Measurements from ENCODE around the gene ETF1.
"Not testable (repeated sequence)": the region's sequence is repeated elsewhere in the genome, so short reads cannot be mapped to it uniquely, and the experiment has no call there.

Gene ETF1

DNA sequence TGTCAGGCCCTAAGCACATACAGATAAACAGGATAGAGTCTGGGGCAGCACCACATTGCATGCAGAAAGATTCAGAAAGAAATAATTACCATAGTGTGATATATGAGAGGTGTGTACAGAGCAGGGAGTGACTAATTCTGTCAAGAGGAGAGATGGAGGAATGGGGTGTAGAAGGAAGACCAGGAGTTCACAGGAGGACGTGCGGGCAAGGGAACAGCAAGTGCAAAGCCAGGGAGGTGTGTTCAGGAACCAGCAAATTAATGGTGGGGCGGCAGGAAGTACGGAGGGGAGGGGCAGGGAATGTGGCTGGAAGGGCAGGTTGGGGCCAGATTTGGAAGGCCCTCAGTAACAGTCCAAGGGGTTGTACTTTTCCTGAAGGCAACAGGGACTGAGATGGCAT, 60.4 kb downstream of the ETF1 start:
- DNase-seq: no peak

DNA sequence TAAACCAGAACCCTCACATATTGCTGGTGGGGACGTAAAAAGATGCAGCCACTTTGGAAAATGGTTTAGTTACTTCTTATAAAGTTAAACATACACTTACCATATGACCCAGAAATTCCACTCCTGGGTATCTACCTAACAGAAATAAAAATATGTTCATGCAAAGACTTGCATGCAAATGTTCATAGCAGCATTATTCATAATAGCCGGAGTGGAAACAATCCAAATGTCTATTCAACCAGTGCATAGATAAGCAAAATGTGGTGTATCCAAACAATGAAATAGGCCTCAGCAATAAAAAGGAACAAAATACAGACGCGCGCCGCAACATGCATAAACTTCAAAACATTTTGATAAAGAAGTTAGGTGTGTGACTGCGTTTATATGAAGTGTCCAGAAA, 66.1 kb downstream of the ETF1 start:
- no peak for DNase-seq

DNA sequence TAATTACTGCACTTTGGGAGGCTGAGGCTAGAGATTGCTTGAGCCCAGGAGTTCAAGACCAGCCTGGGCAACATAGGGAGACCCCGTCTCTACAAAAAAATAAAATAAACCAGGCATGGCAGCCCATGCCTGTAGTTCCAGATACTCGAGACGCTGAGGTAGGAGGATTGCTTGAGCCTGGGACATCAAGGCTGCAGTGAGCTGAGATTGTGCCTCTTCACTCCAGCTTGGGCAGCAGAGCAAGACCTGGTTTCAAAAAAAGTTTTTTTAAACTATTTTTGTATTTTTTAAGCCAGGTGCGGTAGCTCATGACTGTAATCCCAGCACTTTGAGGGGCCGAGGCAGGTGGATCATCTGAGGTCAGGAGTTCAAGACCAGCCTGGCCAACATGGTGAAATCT, 69.9 kb downstream of the ETF1 start:
- not testable (repeated sequence) for DNase-seq

DNA sequence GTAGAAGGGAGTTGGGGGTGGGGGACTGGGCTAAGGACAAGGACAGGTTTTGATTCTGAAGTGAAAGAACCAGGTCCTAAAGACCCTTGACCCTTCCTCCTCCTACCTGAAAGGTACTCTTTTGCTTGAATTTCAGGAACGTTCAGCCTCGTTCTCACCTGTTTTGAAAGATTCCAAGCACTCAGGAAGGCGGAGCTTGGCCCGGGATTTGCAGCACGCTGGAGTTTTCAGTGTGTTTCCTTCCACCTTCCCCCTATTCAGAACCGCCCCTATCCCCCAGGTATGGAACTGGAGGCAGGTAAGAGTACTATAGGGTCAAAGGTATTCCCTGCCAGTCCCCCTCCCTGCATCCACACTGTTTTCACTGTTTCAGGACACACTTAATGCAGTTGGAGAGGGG, 70.7 kb downstream of the ETF1 start:
- DNase-seq: no peak

DNA sequence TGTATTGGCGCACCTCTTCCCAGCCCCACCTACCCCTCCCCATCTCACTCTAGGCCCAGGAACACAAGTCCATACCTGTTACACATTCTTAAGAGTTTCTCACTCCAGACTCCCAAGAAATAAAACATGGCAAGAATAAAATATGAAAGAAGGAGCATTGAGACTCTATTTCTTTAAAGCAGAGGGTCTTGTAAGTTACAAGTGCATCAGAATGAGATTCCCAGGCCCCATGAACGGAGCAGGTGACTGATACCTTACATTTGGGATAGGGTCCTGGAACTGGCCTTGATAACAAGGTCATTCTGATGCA, 72.0 kb downstream of the ETF1 start:
- no peak for DNase-seq

DNA sequence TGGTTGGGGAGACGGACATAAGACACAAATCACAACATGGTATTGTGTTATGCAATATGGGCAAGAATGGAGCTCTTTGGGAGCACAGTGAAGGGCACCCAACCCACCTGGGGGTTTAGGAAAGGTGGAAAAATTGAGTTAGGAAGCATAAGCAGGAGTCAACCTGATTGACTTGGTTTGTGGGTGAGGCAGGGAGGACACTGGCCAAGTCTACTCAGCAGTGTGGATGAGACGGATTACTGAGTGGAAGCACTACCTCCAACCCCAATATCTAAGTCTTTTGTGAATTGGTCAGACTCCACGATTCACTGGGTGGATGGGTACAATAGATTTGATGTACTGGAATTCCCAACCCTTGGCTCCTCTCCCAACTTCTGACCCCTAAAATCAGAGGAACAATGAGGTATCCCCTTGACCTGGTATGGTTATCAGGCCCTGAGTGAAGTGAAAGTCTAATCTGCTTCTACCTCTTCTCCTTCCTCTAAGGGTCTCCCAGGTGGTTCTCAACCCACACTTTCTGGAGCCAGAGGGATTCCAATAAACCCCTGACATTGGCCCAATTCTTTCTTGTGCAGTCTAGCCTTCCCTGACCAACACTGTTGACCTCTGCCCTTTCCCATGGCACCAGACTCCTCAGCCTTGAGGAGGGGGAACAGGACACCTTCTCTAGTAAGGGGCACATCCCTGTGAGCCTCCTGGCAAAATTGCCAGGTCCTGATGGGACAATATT, 72.5 kb downstream of the ETF1 start:
- DNase-seq: no peak

DNA sequence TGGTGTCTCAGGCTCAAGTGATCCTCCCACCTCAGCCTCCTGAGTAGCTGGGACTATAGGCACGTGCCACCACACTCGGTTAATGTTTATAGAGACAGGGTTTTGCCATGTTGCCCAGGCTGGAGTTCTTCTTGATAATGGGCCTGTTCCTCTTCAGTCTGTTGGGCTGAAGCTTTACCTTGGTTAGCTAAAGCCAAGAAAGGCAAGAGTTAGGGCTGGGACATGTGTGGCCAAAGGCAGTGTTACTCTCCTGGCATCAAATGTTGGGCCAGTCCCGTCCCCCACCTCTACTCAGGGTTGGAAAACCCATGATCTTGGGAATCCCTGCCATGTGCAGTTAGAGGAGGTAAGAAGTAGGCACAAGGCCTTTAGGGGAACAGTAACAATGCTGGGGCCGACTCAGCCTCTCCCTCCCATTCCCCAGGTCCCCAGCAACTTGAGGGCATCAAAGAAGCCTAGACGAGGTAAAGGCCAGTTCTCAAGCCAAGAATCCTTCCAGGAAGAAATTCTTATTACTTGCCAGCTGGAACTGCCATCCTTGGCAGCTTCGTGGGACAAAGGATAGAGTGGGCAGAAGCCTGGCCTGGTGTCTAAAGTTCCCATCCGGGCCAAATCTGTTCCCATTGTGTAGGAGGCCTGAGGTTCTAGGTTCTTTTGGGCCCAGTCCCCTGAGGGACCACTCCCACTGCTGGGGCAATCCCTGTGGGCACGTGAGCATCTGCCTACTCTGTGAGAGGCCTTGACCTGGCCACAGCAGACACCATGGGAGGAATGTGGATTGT, 73.3 kb downstream of the ETF1 start:
- DNase-seq: no peak

DNA sequence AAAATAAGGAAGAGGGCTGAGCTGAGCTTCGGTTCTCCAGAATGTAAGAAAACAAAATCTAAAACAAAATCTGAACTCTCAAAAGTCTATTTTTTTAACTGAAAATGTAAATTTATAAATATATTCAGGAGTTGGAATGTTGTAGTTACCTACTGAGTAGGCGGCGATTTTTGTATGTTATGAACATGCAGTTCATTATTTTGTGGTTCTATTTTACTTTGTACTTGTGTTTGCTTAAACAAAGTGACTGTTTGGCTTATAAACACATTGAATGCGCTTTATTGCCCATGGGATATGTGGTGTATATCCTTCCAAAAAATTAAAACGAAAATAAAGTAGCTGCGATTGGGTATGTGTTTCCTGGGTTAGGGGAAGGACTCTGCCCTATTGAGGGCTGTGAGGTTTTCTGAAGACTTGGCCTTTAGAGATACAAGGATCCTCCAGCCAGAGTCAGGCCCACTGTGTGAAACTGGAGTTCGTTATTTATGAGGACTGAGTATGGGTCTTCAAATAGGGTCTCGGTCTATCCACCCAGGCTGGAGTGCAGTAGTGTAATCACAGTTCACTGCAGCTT, 74.0 kb downstream of the ETF1 start:
- no peak for DNase-seq

DNA sequence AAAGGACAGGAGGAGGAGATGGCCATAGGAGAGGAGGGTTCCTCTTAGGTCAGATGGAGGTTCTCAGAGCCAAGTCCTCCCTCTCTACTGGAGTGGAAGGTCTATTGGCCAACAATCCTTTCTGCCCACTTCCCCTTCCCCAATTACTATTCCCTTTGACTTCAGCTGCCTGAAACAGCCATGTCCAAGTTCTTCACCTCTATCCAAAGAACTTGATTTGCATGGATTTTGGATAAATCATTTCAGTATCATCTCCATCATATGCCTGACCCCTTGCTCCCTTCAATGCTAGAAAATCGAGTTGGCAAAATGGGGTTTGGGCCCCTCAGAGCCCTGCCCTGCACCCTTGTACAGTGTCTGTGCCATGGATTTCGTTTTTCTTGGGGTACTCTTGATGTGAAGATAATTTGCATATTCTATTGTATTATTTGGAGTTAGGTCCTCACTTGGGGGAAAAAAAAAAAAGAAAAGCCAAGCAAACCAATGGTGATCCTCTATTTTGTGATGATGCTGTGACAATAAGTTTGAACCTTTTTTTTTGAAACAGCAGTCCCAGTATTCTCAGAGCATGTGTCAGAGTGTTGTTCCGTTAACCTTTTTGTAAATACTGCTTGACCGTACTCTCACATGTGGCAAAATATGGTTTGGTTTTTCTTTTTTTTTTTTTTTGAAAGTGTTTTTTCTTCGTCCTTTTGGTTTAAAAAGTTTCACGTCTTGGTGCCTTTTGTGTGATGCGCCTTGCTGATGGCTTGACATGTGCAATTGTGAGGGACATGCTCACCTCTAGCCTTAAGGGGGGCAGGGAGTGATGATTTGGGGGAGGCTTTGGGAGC, 74.7 kb downstream of the ETF1 start:
- DNase-seq: no peak

DNA sequence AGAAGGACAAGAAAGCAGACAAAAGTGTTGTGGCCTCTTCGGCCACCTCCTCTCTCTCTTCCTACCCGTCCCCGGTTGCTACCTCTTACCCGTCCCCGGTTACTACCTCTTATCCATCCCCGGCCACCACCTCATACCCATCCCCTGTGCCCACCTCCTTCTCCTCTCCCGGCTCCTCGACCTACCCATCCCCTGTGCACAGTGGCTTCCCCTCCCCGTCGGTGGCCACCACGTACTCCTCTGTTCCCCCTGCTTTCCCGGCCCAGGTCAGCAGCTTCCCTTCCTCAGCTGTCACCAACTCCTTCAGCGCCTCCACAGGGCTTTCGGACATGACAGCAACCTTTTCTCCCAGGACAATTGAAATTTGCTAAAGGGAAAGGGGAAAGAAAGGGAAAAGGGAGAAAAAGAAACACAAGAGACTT, 75.3 kb downstream of the ETF1 start:
- no peak for DNase-seq

DNA sequence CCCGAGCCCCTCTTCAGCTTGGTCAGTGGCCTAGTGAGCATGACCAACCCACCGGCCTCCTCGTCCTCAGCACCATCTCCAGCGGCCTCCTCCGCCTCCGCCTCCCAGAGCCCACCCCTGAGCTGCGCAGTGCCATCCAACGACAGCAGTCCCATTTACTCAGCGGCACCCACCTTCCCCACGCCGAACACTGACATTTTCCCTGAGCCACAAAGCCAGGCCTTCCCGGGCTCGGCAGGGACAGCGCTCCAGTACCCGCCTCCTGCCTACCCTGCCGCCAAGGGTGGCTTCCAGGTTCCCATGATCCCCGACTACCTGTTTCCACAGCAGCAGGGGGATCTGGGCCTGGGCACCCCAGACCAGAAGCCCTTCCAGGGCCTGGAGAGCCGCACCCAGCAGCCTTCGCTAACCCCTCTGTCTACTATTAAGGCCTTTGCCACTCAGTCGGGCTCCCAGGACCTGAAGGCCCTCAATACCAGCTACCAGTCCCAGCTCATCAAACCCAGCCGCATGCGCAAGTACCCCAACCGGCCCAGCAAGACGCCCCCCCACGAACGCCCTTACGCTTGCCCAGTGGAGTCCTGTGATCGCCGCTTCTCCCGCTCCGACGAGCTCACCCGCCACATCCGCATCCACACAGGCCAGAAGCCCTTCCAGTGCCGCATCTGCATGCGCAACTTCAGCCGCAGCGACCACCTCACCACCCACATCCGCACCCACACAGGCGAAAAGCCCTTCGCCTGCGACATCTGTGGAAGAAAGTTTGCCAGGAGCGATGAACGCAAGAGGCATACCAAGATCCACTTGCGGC, 75.9 kb downstream of the ETF1 start:
- no peak for DNase-seq

DNA sequence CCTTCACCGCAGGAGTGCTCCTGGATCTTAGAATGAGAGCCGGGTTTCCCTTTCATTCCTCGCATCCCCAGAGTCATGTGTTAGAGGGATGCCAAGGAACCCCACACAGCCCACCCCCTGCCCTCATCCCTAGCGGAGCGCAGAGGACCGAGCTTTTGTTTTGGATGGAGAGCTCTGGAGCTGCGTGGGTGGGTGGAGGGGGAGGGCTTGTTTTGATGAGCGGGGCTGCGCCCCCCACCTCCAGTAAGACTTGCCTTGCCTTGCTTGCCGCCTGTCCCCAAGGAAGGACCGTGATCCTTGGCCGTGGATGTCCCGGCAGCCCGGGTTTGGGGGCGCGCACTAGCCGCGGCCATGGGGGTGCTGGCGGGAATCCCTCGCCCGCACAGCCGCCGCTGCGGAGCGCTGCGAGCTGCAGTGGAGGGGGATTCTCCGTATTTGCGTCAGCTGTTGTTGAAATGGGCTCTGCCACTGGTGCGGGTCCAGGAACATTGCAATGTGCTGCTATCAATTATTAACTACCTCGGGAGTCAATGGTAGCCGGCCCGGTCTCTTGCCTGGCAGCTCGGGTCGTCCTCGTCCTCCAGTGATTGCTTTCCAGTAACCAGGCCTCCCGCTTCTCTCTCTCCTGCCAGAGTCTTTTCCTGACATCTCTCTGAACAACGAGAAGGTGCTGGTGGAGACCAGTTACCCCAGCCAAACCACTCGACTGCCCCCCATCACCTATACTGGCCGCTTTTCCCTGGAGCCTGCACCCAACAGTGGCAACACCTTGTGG, 76.7 kb downstream of the ETF1 start:
- no peak for DNase-seq

DNA sequence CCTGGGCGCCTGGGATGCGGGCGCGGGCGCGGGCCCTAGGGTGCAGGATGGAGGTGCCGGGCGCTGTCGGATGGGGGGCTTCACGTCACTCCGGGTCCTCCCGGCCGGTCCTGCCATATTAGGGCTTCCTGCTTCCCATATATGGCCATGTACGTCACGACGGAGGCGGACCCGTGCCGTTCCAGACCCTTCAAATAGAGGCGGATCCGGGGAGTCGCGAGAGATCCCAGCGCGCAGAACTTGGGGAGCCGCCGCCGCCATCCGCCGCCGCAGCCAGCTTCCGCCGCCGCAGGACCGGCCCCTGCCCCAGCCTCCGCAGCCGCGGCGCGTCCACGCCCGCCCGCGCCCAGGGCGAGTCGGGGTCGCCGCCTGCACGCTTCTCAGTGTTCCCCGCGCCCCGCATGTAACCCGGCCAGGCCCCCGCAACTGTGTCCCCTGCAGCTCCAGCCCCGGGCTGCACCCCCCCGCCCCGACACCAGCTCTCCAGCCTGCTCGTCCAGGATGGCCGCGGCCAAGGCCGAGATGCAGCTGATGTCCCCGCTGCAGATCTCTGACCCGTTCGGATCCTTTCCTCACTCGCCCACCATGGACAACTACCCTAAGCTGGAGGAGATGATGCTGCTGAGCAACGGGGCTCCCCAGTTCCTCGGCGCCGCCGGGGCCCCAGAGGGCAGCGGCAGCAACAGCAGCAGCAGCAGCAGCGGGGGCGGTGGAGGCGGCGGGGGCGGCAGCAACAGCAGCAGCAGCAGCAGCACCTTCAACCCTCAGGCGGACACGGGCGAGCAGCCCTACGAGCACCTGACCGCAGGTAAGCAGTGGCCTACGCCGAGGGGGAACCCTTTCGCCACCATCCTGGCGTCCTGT, 77.5 kb downstream of the ETF1 start, which contains the start of gene EGR1:
Gene EGR1 (plus strand): TSS at position 219 of the 864 bp plus-strand sequence. CDS start 283 bp downstream, at position 502.
- peak; percentile 92 for DNase-seq

DNA sequence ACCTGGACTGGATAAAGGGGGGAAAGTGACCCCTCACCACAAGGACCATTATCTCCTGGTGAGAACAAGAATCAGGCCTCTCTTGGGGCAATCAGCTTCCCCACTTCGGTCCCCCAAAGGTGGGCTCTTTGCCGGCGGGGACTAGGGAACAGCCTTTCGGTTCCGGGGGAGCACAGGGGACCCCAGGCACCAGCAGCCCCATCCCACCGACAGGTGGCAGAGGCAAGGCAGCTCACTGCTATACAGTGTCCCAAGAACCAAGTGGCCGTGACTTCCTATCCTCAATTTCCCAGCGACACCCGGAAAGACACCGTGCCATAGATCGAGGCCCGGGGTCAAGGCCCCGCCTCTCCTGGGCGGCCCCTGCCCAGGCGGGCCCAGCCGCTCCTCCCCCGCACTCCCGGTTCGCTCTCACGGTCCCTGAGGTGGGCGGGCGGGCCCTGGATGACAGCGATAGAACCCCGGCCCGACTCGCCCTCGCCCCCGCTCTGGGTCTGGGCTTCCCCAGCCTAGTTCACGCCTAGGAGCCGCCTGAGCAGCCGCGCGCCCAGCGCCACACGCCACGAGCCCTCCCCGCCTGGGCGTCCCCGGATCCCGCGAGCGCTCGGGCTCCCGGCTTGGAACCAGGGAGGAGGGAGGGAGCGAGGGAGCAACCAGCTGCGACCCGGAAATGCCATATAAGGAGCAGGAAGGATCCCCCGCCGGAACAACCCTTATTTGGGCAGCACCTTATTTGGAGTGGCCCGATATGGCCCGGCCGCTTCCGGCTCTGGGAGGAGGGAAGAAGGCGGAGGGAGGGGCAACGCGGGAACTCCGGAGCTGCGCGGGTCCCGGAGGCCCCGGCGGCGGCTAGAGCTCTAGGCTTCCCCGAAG, 78.4 kb downstream of the ETF1 start:
- peak; percentile 94 for DNase-seq

DNA sequence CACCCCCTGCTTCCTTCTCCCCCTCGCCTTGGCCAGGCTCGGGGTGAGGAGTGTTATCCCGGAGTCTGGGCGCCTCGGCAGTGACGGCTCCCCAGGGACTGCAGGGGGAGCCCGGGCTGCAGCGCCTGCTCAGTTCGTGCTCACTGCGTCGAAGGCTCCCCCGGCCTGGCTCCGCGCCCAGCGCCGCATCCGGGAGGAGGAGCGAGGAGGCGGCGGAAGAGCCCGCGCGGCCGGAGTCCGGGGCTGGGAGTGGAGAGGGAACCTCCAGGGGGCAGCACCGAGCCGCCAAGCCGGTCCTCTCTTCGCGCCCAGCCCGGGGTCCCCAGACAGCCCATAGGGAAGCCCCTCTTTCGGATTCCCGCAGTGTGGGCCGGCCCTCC, 79.0 kb downstream of the ETF1 start:
- peak; percentile 86 for DNase-seq

DNA sequence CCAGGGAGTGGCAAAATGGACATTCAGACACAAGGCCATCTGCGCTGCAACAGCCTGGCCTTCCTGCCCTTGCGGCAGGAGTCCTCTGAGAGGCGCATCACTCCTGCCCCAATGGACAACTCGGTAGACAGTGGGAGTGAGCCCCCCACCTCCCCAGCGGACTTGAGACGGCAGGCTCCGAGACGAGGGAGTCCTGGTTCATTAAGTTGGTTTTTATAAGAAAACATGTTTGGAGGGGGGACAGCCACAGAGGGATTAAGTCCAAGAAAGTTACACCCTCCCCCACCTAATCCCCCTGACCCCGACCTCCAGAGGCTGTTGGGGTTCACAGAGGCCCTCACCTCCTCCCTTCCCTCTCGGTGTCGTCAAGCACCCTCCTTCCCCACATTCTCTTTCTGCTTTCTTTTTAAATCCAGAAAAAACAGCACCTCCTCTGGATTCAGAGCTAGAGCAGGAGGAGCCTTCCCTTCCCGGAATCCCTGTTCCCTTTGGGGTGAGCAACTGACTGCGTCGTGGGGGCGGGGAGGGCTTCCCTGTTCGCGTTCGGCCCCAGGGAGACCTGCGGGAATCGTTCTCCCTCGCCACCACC, 79.5 kb downstream of the ETF1 start:
- peak; percentile 59 for DNase-seq

DNA sequence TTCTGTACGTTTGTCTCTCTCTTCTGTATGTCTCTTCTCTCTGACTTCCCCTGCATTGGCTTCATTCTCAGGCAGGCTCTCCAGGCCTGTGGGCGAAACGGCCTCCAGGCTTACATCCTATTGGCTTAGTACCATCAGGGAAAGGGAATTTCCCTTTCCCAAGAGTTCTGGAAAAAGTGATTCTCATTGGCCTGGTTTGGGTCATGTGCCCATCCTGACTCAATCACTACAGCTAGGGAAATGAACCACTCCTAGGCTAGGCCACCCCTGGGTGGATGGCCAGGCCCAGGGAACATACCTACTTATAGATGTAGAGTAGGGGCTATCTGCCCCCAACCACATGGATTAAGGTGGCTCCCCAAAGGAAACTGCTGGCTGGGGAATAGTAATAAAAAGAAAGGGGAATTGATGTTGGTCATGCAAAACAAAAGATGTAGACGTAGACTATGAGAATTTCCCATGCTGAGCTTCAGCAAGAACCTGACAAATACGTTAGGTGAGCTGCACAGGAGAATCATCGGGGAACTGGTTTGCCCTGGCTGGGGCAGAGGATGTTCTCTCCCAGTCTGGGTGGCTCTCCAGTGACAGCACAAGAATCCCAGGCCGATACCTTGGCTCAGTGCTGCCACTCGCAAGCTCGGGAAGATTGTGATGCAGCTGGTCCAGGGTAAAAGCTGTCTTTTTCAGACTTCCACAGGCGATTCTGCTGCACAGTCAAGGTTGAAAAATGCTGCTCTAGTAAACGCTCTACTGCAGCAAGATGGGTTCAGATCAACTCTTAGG, 81.5 kb downstream of the ETF1 start:
- no peak for DNase-seq

DNA sequence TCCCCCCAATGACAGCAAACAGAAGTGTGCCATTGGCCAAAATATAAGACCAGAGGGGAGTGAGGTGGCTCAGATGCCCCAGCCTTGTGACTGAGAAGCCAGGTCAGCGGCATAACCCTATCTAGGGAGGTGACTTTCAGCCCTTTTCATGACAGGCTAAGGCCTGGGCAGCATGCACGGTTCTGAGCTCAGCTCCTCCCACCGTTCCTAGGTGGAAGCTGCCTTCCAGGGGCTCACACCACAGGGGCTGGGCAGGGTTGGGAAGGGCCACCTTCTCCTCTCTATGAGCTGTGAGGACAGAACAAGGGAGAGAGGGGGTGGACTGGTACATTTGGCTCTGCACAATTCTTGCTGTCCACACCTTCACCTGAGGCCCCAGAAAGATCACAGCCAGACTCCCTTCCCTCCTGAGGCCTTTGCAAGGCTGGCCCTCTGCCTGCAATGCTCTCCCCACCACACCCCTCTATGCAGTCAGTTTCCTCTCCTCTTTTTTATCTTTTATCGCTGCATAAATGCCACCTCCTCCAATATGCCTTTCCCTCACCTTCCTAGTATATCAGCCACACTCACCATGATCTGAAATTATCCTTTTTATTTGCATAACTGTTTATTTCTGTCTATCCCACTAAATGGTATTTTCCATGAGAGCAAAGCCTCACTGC, 82.9 kb downstream of the ETF1 start:
- no peak for DNase-seq
